Skin epidermis (tissue), 12 donors: ENCODE results near the gene KLF9.
"Not testable (repeated sequence)": the region's sequence is repeated elsewhere in the genome, so short reads cannot be mapped to it uniquely, and the experiment has no call there.

Experiments used
- H3K27ac ChIP-seq, 21 experiments: fragments of 200-600 bp; sonication (generic) in 11 of 21; one replicate each; pipeline ENCODE4 v1.5.0; 2020; ENCODE audit warnings: mild to moderate bottlenecking in 3 of 21, inconsistent platforms in 2 of 21, moderate library complexity in 2 of 21
- H3K4me3 ChIP-seq, 7 experiments: fragments of 200-600 bp; sonication (generic) in 2 of 7; one replicate each; pipeline ENCODE4 v1.5.0; 2020; ENCODE audit warnings: inconsistent platforms in 2 of 7, mild to moderate bottlenecking in 2 of 7, moderate library complexity in 1 of 7

The KLF9 gene

DNA sequence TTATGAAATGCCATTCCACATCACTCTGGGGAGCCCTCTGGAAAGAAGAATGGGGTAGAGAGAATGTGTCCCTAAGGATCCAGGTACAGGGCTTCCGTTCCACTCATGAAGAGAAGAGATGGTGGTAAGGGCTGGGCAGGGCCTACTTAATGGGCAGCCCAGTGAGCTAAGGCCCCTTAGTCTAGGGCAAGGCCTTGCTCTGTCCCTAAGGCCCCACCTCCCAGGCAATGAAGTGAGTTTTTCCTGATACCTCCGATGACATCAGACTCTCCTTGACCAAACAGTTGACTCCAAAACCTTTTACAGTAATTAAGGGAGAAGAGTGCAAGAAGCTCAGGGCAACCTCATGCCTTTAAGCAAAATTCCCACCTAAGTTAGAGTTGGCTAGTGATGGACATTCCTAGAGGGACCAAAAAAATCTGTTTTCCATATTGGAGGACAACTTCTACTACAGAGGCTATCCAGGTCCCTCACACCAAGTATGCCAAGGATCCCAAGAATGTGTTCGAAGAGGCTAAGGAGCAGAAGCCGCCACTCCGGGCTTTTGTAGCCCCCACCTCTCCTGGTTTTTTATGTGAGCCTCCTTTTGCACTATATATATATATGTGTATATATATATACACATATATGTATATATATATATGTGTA is 5.9 kb downstream of the KLF9 start:
- Histone ChIP-seq H3K4me3 (no peak overlapping the region), H3K27ac (peak overlapping the region in 13 of 21 experiments; percentile 7 to 92 (median 68))

DNA sequence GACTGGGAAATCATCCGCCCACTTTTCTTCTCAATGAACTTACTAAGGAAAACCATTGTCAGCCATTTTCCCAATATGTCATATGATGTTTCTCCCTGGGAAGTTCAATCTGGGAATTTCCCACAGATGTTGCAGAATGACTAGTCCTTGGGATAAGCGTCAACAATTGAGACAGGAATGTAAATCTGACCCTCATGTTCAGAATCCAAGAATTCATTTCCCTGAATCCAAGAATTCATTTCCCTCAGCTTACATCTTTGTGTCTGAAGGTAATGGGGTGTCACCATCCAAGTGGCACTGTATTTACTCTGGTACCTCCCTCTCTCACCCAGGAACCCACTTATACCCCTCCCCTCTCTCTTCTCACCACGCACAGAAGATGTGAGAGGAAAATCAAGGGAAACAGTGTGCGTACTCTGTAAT is 7.4 kb downstream of the KLF9 start:
- H3K27ac ChIP-seq, result peak overlapping the region in 20 of 21 experiments; percentile 13 to 92 (median 72)

GRCh38 chr9:70406434-70406862 is 8.0 kb downstream of the KLF9 start:
- H3K4me3 ChIP-seq, result no peak overlapping the region

More for the DNA sequence above, 7.4 kb downstream of the KLF9 start:
- H3K4me3 ChIP-seq, result no peak overlapping the region

GRCh38 chr9:70405808-70406433 is 8.5 kb downstream of the KLF9 start:
- Histone ChIP-seq H3K27ac (peak overlapping the region in 18 of 21 experiments; percentile 39 to 92 (median 72)), H3K4me3 (no peak overlapping the region)

More at GRCh38 chr9:70406434-70406862, 8.0 kb downstream of the KLF9 start:
- H3K27ac ChIP-seq, result peak overlapping the region in 20 of 21 experiments; percentile 13 to 92 (median 70)

DNA sequence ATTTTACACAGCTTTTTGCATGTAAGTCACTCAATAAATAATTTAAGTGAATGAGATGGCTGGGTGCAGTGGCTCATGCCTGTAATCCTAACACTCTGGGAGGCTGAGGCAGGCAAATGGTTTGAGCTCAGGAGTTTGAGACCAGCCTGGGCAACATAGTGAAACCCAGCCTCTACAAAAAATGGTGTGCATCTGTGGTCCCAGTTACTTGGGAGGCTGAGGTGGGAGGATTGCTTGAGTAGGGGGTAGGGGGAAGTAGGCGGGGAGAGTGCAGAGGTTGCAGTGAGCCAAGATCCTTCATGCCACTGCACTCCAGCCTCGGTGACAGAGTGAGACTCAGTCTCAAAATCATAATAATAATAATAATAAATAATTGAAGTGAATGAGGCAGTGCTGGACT is 10.2 kb downstream of the KLF9 start:
- Histone ChIP-seq H3K27ac (peak overlapping the region in 11 of 21 experiments; percentile 8 to 92 (median 43)), H3K4me3 (no peak overlapping the region)

DNA sequence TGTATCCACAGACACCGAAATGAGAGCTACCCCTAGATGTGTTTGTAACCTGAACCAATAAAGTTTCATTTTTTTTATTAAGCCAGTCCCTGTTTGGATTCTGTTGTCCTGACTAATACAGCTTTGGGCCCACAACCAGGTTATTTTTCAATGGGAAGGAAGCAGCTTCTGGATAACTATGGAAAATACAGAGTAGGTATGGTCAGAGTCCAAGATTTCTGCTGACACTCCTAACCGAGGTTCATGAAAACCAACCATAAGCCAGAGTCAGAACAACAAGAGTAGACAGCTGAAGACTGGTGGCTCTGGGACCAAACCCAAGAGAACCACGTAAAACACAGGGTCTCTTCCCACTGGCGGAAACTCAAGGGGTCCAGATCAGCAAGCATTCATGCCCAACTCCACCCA is 10.8 kb downstream of the KLF9 start:
- Histone ChIP-seq H3K27ac (peak overlapping the region in 11 of 21 experiments; percentile 6 to 87 (median 38)), H3K4me3 (no peak overlapping the region)

DNA sequence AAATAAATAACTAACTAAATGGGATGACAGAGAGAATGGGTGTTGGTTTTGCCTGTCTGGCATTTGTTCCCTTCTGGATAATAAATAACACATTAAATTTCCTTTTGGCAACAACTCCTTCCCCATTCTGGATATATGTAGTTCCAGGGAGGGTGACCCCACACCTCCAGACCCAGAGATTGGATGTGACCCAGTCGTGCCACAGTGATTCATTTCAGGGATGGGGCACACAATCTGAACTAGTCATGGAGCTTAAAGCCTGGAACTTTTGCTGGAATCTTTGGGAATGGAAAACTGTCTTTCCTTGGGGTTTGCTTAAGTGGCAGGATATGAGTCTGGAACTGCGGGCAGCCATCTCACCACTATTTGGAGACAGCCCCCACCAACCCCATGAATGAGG is 11.3 kb downstream of the KLF9 start:
- no peak overlapping the region for H3K4me3 ChIP-seq

GRCh38 chr9:70402213-70402612 is 12.2 kb downstream of the KLF9 start:
- no peak overlapping the region for H3K4me3 ChIP-seq
- peak overlapping the region in 1 of 21 experiments; percentile 54 for H3K27ac ChIP-seq

More for the DNA sequence above, 11.3 kb downstream of the KLF9 start:
- peak overlapping the region in 11 of 21 experiments; percentile 6 to 87 (median 32) for H3K27ac ChIP-seq

DNA sequence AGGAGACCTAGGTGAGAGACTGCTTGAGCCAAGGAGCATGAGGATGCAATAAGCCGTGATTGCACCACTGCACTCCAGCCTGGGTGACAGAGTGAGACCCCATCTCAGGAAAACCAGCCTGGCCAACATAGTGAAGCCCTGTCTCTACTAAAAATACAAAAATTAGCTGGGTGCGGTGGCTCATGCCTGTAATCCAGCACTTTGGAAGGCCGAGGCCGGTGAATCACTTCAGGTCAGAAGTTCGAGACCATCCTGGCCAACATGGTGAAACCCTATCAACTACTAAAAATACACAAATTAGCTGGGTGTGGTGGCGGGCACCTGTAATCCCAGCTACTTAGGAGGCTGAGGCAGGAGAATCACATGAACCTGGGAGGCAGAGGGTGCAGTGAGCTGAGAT is 13.2 kb downstream of the KLF9 start:
- not testable (repeated sequence) for H3K27ac ChIP-seq, H3K4me3 ChIP-seq

DNA sequence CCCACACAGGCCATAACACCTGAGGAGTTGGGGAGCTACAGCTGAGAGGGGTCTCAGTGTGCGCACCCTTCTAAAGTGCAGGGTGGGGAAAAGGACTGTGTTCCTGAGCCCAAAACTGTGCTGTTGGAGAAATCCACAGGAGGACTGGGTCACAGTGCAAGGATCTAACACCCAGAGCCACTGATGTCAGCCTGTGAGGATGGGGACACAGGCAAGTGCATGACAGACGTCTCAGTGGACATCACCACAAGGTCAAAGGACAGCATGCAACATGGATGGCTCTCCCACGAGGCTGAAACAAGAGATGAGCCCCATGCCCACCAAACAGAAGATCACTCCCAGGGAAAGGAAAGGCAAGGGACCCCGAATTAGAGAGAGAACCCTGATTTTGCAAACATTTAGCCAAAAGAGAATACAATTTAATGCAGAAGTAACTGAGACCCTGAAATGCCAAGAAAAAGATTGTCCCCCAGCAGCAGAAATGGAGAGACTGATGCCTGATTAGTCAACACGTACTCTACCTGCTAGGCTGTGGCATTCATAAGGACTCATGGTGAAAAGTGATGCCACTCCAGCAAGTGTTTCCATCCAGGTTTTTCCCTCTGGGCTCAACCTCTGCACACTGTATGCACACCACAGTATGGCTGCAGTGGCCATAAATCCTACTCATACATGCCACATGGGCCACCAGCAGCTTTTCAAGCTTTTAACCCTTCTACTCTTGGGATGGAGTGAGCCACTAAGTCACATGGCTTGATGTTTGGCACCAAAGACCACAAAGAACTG is 14.2 kb downstream of the KLF9 start:
- Histone ChIP-seq H3K27ac (peak overlapping the region in 3 of 21 experiments; percentile 3 to 57 (median 38)), H3K4me3 (no peak overlapping the region)

GRCh38 chr9:70399141-70399540 is 15.3 kb downstream of the KLF9 start:
- peak overlapping the region in 7 of 21 experiments; percentile 1 to 57 (median 38) for H3K27ac ChIP-seq
- H3K4me3 ChIP-seq, result no peak overlapping the region

- no peak overlapping the region for H3K4me3 ChIP-seq
- peak overlapping the region in 7 of 21 experiments; percentile 1 to 71 (median 51) for H3K27ac ChIP-seq
These were observed 16.3 kb downstream of the KLF9 start for GRCh38 chr9:70398145-70398556.

- Histone ChIP-seq H3K27ac (no peak overlapping the region), H3K4me3 (no peak overlapping the region)
These were observed 18.8 kb downstream of the KLF9 start for GRCh38 chr9:70395652-70396051.

DNA sequence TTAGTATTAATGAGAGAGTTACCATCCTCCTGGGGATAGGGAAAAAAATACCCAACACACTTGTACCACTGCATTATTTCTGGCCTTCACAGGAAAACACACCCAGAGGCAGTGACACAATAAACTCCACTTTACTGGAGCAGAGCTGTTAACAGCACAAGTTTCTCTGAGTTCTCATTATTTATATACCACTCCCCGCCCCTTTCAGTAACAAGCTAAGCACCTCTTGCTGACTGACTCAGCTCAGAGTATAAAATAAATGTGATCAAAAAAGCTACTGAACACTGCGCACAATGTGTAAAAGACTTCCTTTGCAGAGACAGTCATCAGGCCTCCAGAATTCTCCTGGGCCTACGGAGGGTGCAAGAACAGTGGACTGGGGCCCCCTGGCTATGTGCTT is 21.6 kb downstream of the KLF9 start:
- Histone ChIP-seq H3K4me3 (no peak overlapping the region), H3K27ac (peak overlapping the region in 1 of 21 experiments; percentile 14)

DNA sequence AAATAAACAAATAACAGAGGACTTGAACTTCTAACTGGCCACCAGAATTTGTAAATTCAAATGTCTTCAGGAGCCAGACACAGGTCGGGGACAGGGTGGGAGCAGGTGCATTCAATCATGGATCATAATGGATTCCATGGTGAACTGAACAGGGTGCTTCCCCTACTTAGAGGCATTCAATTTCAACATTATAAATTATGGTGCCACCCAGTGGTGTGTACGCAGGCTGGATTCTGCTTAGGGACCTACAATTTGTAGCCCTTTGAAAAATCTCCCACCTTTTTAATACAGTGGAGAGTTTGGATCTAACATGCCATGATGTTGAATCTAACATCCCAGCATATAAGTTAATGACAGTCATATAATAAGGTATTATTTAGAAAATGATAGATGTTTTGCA is 22.3 kb downstream of the KLF9 start:
- Histone ChIP-seq H3K4me3 (no peak overlapping the region), H3K27ac (no peak overlapping the region)

GRCh38 chr9:70390933-70391341 is 23.5 kb downstream of the KLF9 start:
- Histone ChIP-seq H3K4me3 (no peak overlapping the region), H3K27ac (peak overlapping the region in 3 of 21 experiments; percentile 0 to 24 (median 10))

DNA sequence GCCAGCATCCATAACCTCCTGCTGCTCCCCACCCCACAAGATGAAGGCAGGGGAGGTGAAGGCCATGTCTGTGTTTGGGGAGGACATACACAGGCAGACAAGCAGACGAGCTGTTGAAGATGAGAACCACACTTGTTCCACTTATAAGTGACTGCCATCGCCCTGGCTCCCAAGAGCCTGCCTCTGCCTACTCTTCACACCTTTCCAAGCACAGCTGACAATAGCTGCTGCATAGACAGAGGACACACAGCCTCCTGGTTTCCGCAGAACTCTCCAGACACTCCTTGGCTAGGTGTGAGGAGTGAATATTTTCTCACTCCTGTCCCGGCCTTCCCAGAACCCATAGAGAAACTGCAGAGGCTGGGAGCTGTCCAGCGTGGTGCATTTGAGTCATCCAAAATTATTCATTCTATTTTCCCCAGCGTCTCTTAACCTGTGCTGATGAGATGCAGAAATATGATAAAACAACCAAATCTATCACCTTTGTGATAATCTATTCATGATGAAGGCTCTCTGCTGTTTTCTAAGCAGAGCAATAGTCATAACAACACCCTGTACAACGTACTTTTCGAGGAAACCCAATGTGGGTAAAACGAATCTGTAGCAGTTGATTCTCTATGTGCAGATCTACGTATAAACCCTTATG is 24.7 kb downstream of the KLF9 start:
- Histone ChIP-seq H3K27ac (no peak overlapping the region), H3K4me3 (no peak overlapping the region)

GRCh38 chr9:70389188-70389587 is 25.3 kb downstream of the KLF9 start:
- H3K4me3 ChIP-seq, result no peak overlapping the region
- no peak overlapping the region for H3K27ac ChIP-seq

GRCh38 chr9:70387663-70388062 is 26.8 kb downstream of the KLF9 start:
- no peak overlapping the region for H3K27ac ChIP-seq
- no peak overlapping the region for H3K4me3 ChIP-seq

DNA sequence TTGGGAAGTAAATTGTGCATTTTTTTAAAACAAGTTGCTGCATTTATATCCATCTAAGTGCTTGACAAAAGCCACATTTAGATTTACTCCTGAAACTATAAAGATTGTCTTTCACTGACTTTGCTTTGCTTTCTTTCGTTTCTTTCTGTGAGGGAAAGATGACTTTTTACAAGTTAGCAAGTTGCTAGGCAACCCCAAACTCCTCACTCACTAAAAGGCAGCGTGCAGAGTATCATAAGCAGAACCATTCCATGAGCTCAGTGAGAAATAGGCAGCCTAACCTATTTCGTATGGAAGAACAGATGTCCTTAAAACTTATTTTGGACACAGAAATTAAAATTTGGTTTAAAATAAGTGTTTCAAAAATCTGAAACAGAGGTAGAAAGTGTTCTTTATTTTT is 29.0 kb downstream of the KLF9 start:
- Histone ChIP-seq H3K4me3 (no peak overlapping the region), H3K27ac (no peak overlapping the region)
